ENCODE measurements around the gene SLC34A1. TPM values are rescaled to one million over a fixed set of nuclear protein-coding genes. Genes with fewer than 3 reads are reported as not detected.

Gene SLC34A1
- total RNA-seq, 1 experiment from 2014 or later, result 0.19 TPM

DNA sequence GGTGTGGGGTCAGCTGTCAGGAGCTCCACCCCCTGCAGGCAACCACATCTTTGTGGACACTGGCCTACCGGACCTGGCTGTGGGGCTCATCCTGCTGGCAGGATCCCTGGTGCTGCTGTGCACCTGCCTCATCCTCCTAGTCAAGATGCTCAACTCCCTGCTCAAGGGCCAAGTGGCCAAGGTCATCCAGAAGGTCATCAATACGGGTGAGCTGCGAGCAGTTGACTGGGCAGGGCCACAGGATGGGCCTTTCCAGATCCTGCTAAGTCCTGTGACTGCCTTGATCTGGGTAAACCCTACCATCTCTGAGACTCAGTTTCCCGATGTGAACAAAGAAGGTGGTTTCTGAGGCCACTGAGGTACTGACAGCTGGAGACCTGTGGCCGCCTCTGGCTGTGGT is 9.8 kb downstream of the SLC34A1 start:
- no peak for DNase-seq
- Mint-ChIP-seq H3K4me3 (ENCODE audit: low read depth, unreplicated experiment) (no peak overlapping the region), H3K4me1 (ENCODE audit: low read depth, unreplicated experiment) (peaks cover 27% of the 10 kb centered on the region), H3K9me3 (ENCODE audit: low read depth, unreplicated experiment) (no peaks in the 10 kb centered on the region), H3K36me3 (ENCODE audit: insufficient read depth, unreplicated experiment) (peaks cover 19% of the 10 kb centered on the region), H3K27ac (ENCODE audit: unreplicated experiment) (no peak overlapping the region), H3K27me3 (ENCODE audit: unreplicated experiment) (no peaks in the 10 kb centered on the region)
- TF ChIP-seq, protein P1, sequence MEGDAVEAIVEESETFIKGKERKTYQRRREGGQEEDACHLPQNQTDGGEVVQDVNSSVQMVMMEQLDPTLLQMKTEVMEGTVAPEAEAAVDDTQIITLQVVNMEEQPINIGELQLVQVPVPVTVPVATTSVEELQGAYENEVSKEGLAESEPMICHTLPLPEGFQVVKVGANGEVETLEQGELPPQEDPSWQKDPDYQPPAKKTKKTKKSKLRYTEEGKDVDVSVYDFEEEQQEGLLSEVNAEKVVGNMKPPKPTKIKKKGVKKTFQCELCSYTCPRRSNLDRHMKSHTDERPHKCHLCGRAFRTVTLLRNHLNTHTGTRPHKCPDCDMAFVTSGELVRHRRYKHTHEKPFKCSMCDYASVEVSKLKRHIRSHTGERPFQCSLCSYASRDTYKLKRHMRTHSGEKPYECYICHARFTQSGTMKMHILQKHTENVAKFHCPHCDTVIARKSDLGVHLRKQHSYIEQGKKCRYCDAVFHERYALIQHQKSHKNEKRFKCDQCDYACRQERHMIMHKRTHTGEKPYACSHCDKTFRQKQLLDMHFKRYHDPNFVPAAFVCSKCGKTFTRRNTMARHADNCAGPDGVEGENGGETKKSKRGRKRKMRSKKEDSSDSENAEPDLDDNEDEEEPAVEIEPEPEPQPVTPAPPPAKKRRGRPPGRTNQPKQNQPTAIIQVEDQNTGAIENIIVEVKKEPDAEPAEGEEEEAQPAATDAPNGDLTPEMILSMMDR (IDR thresholded peaks at IDR 0.05; ENCODE audit: unreplicated experiment), result no peak
- CTCF ChIA-PET, result interaction anchor here (0.6 to 5.3 kb wide), 2 partner anchors 10 to 44 kb away, joined by 4 to 94 read pairs; no protein-coding TSS in a partner anchor
- intact Hi-C loops (cut with micrococcal nuclease; ENCODE audit: unreplicated experiment), result no loop called here
- no TSS peak for BruUV-seq (replicated peaks)

DNA sequence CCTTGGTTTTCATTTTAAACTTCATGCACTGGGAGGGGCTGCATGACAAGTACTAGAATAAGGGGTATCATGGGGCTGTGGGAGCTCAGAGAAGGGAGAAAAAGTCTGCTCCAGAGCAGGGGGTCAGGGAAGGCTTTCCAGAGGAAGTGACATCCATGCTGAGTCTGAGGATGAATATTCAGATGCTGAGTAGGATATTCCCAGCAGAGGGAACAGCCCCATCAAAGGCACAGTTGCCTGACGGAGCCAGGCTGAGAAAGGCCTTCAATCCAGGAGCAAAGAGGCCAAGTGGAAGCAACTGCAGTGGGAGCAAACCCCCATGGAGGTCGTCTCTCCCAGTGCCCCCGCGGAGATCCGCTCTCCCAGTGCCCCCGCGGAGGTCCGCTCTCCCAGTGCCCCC is 11.8 kb downstream of the SLC34A1 start:
- Mint-ChIP-seq H3K27me3 (ENCODE audit: unreplicated experiment) (no peaks in the 10 kb centered on the region), H3K4me3 (ENCODE audit: low read depth, unreplicated experiment) (no peak overlapping the region), H3K9me3 (ENCODE audit: low read depth, unreplicated experiment) (no peaks in the 10 kb centered on the region), H3K27ac (ENCODE audit: unreplicated experiment) (no peak overlapping the region), H3K36me3 (ENCODE audit: insufficient read depth, unreplicated experiment) (peaks cover 5% of the 10 kb centered on the region), H3K4me1 (ENCODE audit: low read depth, unreplicated experiment) (peaks cover 6% of the 10 kb centered on the region)
- CTCF ChIA-PET, result no interaction called here
- no peak for DNase-seq
- no TSS peak for BruUV-seq (replicated peaks)
- TF ChIP-seq, protein P1 (IDR thresholded peaks at IDR 0.05; ENCODE audit: unreplicated experiment), result no peak
- intact Hi-C loops (cut with micrococcal nuclease; ENCODE audit: unreplicated experiment), result no loop called here

DNA sequence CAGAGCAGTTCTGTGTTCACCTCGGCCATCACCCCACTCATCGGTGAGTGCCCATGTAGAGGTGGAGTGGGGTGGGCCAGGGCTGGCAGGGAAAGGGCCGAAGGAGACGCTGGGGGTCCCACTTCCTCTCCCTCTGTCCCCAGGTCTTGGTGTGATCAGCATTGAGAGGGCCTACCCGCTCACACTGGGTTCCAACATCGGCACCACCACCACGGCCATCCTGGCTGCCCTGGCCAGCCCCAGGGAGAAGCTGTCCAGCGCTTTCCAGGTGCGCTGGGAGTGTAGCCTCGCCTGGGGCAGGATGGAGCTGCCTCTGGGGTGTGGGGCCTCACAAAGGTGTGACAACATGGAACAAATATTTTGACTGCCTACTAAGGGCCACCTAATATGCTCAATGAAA is 12.6 kb downstream of the SLC34A1 start:
- no peak for DNase-seq
- intact Hi-C loops (cut with micrococcal nuclease; ENCODE audit: unreplicated experiment), result no loop called here
- Mint-ChIP-seq H3K36me3 (ENCODE audit: insufficient read depth, unreplicated experiment) (no peaks in the 10 kb centered on the region), H3K27ac (ENCODE audit: unreplicated experiment) (no peak overlapping the region), H3K9me3 (ENCODE audit: low read depth, unreplicated experiment) (no peaks in the 10 kb centered on the region), H3K27me3 (ENCODE audit: unreplicated experiment) (no peaks in the 10 kb centered on the region), H3K4me1 (ENCODE audit: low read depth, unreplicated experiment) (no peaks in the 10 kb centered on the region), H3K4me3 (ENCODE audit: low read depth, unreplicated experiment) (no peak overlapping the region)
- BruUV-seq (replicated peaks), result no TSS peak
- TF ChIP-seq, protein P1 (IDR thresholded peaks at IDR 0.05; ENCODE audit: unreplicated experiment), result no peak
- CTCF ChIA-PET, result interaction anchor here (0.6 kb wide), 1 partner anchor 16 kb away, joined by 7 read pairs; no protein-coding TSS in a partner anchor

DNA sequence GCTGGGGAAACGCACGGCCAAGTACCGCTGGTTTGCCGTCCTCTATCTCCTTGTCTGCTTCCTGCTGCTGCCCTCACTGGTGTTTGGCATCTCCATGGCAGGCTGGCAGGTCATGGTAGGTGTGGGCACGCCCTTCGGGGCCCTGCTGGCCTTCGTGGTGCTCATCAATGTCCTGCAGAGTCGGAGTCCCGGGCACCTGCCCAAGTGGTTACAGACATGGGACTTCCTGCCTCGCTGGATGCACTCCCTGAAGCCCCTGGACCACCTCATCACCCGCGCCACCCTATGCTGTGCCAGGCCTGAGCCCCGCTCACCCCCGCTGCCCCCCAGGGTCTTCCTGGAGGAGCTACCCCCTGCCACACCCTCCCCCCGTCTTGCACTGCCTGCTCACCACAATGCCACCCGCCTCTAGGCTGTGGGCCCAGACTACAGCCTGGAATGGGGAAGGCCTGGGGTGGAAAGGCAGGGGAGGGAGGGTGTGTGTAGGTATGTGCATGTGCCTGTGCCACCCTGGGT is 13.7 kb downstream of the SLC34A1 start:
- H3K9me3 Mint-ChIP-seq (ENCODE audit: low read depth, unreplicated experiment), result no peaks in the 10 kb centered on the region
- no peaks in the 10 kb centered on the region for H3K4me1 Mint-ChIP-seq (ENCODE audit: low read depth, unreplicated experiment)
- CTCF ChIA-PET, result interaction anchor here (0.7 kb wide), 1 partner anchor 99 kb away, joined by 3 read pairs; no protein-coding TSS in a partner anchor
- H3K27me3 Mint-ChIP-seq (ENCODE audit: unreplicated experiment), result no peaks in the 10 kb centered on the region
- no TSS peak for BruUV-seq (replicated peaks)
- no peak overlapping the region for H3K27ac Mint-ChIP-seq (ENCODE audit: unreplicated experiment)
- H3K4me3 Mint-ChIP-seq (ENCODE audit: low read depth, unreplicated experiment), result no peak overlapping the region
- intact Hi-C loops (cut with micrococcal nuclease; ENCODE audit: unreplicated experiment), result no loop called here
- H3K36me3 Mint-ChIP-seq (ENCODE audit: insufficient read depth, unreplicated experiment), result peaks cover 11% of the 10 kb centered on the region
- TF ChIP-seq, protein P1 (IDR thresholded peaks at IDR 0.05; ENCODE audit: unreplicated experiment), result no peak
- DNase-seq, result no peak

Data from Calu3 (cell line).